Putamen (tissue), 1 donor: ENCODE results near the gene LPGAT1.
"Not testable (repeated sequence)": the region's sequence is repeated elsewhere in the genome, so short reads cannot be mapped to it uniquely, and the experiment has no call there.

Source experiments
- DNase-seq: peaks from one replicate; pipeline ENCODE4 v3.0.0-alpha.2; 2016; ENCODE audit warnings: low spot score

Gene LPGAT1

DNA sequence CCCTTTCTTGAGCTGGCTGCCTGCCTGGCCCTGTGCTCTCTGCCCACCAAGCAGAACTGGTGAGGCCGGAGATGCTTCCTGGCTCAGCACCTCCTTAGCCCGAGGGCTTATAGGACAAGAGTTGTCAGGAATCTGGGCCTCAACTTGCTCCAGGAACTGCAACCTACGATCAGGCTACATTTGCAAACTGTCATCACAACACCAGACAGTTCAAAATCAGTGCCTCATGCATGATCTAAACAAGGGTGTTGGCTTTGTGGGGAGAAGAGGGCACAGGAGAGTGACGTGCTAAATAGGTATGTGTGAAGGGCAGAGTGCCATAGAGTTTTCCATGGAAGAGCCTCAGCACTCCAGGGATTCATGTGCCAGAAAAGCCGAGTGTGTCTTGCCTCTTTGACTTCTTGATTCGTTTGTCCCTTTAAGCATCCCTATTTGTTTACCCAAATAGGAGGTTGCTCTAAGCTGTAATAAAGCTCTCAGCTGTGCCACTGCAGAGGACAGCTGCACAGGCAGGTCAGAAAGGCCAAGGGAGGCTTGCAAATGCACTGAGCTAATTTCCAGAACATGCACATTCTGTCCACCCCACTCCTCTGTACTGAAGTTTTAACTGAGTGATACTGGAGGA is 125.0 kb downstream of the LPGAT1 start:
- DNase-seq: no peak

DNA sequence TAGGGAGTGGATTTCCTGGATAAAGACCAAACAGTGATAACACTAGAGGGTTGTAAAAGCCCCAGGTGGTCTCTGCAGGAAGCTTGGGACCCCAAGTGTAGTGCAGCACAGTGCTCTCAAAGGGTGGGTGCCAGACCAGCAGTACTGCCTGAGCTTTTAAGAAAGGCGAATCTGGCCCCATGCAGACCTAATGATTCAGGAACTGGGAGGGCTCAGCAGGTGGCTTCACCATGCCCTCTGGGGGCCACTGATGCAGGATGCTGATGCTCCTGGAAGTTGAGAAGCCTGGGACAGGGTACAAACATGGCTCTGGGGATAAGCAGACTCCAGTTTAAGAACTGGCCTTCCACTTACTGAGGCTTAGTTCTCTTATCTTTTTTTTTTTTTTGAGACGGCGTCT is 126.0 kb downstream of the LPGAT1 start:
- DNase-seq: no peak

DNA sequence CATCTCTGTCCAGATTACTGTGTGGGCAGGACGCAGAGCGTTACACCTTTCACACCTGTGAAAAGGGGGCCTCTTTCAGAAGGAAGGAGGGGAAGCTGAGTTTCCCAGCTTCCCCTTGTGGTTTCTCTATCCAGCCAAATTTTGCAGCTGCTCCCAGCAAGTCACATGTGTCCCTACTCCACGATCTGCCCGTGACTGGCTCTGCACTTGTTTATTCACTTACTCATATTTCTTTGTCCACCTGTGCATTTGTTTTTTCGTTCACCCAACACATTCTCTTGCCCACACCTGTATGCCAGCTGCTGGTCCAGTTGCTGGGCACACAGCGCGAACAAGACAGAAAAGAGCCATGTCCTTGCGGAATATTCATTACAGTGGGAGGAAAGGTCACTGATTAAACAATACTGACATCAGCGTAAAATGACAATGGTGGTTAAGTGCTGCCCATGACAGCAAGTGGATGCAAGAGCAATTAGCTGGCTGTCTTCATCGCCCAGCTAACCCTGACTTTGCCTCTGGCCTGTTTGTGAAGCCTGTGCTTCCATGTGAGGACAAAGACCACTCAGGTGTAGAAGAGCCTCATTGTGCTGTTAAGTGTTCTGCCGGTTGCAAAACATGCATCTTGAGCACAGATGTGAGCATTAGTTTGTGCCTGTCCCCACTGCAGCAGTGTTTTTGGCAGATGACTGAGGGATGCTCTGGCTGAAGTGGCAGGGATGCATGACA is 126.6 kb downstream of the LPGAT1 start:
- no peak for DNase-seq

DNA sequence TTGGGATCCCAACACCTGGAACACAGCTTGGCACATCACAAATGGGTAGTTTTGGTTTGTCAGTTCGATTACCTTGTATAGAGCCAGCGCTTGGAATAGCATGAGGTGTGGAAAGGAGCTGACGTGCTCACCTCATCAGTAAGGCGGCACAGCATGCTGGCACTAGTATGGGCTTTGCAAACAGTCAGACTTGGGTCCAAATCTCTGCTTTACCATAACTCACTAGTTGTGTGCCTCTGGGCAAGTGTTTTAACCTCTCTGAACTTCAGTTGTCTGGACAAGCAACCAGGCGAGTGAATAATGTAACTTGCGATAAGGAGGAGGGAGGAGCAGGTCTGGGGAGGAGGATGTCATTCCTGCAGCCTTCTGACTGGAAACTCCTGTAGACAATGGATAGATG is 128.8 kb downstream of the LPGAT1 start:
- no peak for DNase-seq

DNA sequence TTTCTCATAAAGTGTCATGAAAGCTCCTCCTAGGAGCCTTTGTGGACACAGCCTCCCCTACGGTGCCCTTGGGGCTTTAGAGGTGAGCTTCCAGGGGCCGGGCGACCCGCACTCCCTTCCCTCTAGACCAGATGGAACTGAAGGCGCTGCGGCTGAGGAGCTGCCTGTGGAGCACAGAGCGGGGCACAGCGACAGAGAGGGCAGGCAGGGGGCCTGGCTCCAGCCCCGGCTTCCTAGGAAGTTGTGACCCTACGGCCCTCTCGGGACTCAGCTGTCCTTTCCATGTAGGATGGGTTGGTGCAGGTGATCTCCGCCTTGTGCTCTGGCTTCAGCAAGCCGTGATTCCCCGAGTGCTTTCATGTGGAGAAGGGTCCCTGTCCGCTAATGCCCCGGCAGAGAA is 131.5 kb downstream of the LPGAT1 start:
- DNase-seq: no peak

DNA sequence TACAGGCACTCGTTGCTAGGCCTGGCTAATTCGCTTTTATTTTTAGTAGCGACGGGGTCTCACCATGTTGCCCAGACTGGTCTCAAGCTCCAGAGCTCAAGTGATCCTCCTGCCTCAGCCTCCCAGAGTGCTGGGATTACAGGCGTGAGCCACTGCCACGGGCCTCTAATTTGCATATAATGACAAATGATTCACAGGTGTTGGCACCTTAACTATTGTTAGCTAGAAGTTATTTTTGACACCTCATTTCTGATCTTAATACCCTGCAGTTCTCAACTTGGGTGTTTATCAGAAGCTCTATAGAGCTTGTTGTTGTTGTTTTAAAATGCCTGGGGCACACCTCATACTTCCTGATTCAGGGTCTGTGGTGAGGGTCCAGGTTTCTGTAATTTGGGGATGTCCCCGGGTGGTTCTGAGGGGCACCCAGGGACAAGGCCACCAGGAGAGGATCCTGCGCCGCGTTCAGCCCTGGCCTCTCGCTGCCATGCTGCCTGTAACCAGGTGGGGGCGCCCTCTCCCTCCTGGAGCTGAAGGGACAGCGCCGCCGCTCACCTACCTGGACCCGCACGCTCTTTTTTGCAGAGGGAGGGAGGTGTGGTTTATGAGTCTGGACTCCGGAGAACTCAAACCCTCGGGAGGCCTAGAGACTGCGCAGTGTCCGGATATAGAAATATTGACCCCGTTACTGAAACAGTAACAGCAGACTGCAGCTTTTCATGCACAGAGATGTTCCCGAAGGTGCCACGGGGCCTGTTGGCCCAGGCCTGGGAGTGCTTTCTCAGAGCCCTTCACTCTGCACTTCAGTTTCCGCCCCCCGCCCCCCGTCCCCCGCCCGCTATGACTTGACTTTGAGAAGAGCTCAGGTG is 132.2 kb downstream of the LPGAT1 start:
- DNase-seq: peak; percentile 71

DNA sequence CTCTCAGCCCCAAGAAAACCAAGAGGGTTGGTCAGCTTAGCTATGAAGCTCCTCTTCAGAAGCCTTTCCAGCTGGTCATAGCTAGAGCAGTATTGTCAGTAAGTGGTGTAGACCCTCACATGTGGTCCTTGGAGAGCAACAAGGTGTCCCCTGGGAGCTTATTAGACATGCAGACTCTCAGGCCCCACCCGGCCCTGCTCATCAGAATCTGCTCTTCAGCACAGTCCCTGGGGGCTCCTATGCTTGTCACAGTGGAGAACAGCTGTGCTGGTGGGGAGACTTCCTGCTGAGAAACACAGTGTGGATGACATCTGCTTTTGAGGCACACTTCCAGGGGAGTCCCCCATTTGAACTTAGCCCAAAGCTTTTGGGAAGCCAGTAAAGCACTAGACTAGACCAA is 133.2 kb downstream of the LPGAT1 start:
- no peak for DNase-seq

DNA sequence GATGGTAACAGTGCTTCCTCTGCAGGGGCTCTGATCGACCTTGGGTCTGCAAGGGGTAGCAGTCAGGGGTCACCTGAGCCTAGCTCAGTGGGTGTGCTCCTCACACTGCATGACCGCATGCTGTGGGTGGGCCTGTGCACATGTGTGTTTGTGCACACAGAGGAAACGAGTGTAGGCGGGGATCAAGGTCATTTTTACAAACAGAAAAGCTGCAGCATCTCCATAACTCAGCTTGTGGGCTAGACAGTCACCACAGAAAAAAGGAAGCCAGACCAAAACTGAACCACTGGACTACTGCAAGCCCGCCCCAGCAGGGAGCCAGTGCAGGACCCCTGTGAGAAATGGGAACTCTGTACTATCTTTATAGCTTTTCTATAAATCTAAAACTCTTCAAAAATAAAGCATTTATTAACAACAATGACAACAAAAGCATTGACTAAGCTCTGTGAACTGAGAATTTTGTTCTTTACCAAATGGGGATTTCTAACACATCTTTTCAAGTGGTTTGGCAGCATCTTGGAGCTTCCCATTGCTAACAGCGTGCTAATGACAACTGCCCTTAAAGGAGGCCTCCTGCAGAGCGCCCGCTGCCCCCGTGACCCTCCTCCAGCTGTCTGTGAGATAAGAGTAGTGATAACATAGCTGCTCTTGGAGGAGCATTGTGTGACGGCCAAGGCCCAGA is 135.3 kb downstream of the LPGAT1 start:
- DNase-seq: no peak

DNA sequence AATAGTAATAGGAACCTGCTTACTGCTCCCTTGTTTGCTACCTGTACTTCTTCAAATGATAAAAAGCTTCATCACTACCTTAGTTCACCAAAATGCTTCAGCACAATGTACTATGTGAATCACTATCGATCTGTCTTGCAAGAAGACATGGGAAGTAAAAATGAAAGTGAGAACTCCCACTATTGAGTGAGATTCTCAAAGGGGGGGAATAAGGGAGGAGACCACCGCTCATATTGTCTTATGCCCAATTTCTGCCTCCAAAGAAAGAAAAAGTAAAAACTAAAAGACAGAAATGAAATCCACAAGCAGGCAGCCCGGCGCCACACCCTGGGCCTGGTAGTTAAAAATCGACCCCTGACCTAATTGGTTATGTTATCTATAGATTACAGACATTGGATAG is 136.7 kb downstream of the LPGAT1 start:
- not testable (repeated sequence) for DNase-seq
